ENCODE data around the gene CYBA.

CYBA gene

DNA sequence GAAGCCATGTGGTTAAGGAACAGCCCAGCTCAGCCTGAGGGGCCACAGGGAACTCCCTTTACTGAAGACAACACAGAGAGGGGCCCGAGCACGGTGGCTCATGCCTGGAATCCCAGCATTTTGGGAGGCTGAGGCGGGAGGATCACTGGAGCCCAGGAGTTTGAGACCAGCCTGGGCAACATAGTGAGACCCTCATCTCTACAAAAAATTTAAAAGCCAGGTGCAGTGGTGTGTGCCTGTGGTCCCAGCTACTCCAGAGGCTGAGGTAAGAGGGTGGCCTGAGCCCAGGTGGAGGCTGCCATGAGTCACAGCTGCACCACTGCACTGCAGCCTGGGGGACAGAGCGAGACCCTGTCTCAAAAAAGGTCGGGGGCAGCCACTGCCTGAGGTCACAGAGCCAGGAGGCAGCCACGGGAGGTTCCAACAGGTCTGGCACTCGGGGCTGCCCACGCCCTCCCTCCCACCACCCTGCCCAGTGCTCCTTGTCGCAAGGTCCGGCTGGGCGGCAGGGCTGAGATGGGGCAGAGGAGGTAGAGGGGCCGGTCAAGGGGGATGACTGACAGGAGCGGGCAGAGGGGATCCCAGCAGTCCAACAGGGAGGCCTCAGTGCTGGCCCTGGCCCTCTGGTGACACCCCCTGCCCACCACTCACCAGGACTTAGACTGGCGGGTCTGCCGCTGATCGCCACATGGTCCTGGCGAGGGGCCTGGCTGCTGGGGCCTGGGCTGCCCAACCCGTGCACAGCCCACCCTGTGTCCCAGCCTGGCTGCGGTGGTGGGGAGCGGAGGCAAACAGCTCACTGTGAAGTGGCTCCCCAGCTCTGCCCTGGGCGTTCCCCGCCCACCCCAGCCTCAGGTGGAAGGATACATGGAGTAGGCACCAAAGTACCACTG lies 3.4 kb downstream of the CYBA start:
- DNase-seq (ENCODE audit: low spot score) = no peak

GRCh38 chr16:88646345-88647034 lies 4.4 kb downstream of the CYBA start:
- no peak for DNase-seq (ENCODE audit: low spot score)

DNA sequence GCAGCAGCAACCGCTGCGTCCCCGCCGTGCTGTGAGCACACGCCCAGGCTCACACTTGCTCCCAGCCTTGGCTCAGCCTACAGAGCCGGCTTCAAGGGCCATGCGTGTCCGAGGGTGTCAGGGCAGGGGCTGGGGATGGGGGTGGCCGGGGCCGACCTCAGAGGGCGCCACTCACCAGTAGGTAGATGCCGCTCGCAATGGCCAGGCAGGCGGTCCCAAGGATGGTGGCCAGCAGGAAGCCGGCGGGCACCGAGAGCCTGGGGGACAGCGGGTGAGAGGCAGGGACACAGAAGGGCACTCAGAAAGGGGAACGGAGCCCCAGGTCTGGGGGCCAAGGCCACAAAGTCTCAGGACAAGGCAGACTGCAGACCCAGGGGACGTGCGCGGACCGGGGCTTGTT lies 4.9 kb downstream of the CYBA start:
- no peak for DNase-seq (ENCODE audit: low spot score)

DNA sequence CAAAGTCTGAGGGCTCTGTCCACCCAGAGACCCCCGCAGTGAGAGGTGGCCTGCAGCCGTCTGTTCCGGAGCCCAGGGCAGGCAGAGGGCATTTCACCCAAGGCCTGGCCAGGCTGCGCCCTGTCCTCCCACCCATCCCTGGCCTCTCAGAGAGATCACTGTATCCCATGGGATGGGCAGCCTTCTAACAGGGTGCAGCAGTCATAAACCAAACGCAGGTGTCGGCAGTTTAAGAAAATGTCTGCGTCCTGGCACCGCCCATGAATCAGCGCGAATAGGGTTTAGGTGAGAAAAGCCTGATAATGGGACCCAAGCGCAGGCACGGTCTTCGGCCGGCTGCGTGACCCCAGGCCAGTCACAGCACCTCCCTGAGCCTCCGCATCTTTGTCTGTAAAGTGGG lies 5.4 kb downstream of the CYBA start:
- no peak for DNase-seq (ENCODE audit: low spot score)

DNA sequence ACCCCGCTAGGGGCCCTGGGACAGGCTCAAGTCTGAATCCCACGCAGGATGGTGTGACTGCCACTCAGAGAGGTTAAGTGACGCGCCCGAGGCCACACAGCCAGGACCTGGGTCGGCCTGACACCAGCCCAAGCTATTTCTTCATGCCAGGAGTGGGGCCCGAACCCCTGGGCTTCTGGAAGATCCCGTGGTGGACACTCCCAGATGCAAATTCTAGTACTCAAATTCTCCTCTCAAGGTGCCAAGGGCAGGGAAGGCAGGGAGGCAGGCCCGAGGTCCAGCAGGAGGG lies 7.3 kb downstream of the CYBA start:
- DNase-seq (ENCODE audit: low spot score) = no peak

DNA sequence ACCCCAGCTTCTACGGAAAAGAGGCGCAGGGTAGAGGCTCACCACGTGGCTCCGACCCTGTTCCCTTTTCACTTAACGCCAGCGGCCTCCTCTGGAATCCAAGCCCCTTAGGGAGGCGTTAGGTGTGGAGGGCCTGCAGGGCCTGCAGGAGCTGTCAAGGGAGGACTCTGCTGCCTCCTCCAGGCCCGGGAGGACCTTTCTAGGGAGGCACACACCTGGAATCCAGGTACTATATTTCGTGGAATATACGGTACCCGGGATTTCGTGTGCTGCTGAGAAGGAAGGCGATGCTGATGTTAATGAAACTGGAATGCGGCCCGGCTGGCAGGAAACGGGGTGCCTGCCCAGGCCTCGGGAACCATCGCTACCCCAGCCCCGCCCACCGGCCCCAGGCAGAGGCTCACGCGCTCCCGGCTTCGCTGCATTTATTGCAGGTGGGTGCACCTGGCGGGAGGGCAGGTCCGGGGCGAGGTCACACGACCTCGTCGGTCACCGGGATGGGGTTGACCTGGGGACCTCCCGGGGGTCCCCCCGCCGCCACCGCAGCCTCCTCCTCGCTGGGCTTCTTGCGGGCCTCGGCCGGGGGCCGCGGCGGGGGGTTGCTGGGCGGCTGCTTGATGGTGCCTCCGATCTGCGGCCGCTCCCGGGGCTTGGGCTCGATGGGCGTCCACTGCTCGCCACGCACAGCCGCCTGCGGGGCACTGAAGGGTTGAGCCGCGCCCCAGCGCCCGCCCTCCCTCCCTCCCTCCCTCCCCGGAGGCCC lies 7.8 kb downstream of the CYBA start:
- DNase-seq (ENCODE audit: low spot score) = no peak

GRCh38 chr16:88640498-88641247 lies 10.2 kb downstream of the CYBA start:
- DNase-seq (ENCODE audit: low spot score) = no peak

DNA sequence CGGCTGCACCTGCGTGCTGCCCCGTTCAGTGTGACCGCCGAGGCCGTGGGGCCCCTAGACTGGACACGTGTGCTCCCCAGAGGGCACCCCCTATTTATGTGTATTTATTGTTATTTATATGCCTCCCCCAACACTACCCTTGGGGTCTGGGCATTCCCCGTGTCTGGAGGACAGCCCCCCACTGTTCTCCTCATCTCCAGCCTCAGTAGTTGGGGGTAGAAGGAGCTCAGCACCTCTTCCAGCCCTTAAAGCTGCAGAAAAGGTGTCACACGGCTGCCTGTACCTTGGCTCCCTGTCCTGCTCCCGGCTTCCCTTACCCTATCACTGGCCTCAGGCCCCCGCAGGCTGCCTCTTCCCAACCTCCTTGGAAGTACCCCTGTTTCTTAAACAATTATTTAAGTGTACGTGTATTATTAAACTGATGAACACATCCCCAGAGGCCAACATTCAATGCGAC lies 10.8 kb downstream of the CYBA start:
- DNase-seq (ENCODE audit: low spot score) = no peak

DNA sequence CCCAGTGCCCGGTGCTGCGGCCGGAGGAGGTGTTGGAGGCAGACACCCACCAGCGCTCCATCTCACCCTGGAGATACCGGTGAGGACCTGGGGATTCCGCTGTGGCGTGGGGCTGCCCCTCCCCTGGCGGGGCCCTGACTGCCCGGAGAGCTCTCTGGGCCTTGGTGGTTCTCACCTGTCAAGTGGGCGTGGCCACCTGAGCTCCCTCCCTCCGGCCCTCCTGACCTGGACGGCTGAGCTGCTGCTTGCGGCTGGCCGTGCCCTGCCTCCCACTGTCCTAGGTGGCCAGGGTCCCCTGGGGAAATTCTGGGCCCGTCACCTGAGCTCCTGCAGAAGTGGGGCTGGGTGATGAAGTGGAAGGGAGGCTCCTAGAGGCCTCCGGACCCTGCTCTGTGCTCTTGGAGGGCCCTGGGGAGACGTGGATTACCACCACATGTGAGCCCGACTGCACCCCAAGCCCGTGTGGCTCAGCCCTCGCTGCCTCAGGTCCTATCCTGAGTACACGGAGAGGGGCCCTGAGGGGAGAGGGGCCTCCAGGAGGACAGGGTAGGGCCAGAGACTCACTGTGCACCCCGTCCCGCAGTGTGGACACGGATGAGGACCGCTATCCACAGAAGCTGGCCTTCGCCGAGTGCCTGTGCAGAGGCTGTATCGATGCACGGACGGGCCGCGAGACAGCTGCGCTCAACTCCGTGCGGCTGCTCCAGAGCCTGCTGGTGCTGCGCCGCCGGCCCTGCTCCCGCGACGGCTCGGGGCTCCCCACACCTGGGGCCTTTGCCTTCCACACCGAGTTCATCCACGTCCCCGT lies 11.4 kb downstream of the CYBA start:
- DNase-seq (ENCODE audit: low spot score) = no peak

GRCh38 chr16:88638323-88639230 lies 12.3 kb downstream of the CYBA start, which contains the start of gene IL17C:
TSS of gene IL17C (plus strand) at chr16:88638572. CDS start at chr16:88638642, 70 bp downstream.
- DNase-seq (ENCODE audit: low spot score) = no peak

DNA sequence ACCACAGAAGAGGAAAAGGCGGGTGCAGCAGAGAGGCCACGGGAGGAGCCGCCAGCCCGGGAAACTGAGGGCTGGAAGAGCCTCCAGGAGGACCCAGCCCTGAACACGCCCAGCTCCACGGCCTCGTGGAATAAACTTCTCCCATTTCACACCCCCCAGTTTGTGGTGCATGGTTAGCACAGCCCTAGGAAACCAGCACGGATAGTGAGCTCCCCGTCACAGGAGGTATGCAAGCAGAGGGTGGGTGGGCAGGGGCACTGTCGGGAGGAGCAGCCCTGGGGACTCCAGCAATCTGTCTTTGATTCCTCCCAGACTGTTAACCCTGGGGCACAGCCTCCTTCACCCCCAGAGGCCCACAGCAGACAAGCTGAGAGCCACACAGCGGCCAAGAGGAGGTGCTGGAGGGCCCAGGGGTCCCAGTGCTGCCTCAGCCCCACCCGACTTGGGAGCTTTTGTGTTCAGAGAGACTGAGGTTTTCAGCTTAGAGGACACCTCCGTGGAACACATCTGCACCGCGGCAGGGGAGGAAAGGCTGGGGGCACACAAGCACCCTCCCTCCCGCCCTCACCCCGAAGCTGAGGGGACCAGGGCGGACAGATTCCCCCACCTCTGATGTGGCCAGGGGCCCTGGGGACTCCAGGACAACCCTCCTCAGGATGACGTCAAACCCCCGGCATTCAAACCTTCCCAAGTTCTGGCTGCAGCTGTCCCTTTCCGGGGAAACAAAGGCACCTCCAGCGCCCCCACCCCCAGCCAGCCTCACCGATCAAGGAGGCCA lies 14.2 kb downstream of the CYBA start:
- DNase-seq (ENCODE audit: low spot score) = no peak

GRCh38 chr16:88635671-88636319 lies 15.1 kb downstream of the CYBA start:
- DNase-seq (ENCODE audit: low spot score) = no peak

DNA sequence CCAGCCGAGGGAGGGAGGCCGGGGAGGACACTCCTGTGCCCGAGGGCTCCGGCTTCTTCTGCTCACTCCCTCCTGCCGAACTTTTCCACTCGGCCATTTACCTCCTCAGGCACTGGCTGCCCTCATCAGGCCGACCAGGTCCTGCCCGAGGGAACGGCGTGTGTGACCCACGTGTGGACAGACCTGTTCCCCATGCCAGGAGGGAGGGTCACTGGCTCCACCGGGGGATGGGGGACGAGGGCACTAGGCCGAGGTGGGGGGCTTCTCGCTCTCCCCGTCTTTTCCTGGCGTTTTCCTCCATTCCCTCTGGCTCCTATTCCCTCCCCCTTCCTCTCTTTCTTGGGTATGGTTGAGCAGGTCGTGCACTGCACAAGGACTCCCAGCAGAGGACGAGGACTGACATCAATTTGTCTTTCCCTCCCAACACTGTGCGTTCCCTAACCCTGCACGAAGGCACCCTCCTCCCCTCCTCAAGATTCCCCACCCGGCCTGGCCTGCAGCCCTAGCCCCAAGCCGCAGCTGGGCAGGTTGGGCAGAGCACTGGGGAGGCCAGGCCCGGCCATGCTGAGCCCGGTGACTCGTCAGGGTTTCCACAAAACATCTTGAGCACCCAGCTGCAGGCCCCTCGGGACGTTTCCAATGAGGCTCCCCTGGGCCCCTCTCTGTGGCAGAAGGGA lies 15.7 kb downstream of the CYBA start:
- no peak for DNase-seq (ENCODE audit: low spot score)

DNA sequence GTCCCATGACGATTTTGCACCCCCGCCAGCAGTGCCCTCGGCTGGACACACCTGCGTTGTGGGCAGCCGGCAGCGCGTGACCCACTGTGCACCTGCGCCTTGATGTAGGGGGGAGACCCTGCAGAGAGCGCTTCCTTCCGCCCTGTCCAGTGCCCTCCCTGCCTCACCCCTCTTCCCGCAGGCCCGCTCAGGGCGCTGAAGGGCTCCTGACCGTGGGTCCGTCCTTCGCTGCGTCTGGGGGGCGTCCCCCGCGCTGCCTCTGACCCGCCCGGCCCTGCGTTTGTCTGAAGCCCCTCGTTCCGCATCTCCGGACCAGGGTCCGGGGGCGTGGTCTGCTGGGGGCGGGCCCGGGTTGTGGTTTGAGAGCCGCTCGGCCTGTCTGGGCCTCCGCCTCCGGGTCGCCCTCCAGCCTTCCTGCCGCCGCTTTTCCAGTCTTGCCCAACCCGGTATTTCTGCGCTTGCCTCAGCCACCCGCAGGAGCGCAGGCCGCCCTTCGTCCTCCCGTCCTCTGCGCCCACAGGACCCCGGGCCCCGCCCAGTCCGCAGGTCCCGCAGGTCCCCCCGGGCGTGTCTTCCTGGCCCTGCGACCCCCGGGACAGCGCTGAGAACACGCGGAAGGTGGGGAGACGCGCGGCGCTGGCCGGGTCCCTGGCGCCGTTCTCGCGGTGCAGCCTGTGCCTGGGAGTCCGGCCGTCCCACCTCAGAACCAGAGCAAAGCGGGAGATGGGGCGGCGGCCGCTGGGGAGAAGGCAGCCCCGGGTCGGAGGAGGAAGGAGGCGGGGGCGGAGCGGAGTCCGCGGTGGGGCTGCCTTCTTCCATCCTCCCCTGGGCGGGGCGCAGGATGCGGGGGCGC lies 16.5 kb downstream of the CYBA start:
- no peak for DNase-seq (ENCODE audit: low spot score)

DNA sequence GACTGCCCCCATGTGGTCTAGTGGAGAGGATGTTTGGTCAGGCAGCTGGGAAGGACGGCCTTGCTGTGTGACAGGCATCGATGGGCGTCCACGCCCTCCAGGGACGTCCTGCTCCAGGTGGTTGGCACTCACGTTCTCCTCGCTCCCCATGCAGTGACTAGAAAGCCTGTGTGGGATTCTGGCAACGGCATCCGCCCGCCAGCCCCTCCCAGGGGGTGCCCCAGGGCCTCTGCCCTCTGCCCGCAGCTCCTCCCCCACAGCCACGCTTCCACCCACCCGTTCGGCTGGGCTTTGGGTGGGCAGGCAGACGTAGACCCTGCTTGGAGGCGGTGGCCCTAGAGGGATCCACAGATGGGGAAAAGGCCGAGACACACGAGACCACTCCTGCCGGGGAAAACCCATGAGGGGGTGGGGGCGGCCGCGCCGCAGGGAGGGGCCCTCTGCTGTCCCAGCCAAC lies 17.1 kb downstream of the CYBA start:
- no peak for DNase-seq (ENCODE audit: low spot score)

DNA sequence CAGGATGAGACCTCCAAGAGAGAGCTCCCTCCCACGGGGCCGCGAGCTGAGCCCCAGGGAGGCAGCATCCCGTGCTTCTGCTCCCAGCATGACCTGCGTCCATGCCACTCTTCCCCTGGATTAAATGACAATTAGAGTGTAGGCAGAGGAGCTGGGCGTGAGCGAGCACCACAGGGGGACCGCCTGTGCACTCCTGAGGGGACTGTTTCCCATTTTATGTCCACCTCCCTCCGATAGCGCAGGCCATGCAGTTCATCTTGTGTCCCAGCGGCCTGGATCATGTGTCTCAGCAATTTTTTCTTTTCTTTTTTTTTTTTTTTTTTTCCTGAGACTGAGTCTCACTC lies 18.3 kb downstream of the CYBA start:
- DNase-seq (ENCODE audit: low spot score) = no peak

GRCh38 chr16:88631920-88632586 lies 18.8 kb downstream of the CYBA start:
- no peak for DNase-seq (ENCODE audit: low spot score)

Measured in putamen (tissue), 1 donor.